Activated CD8-positive, alpha-beta memory T cell treated with anti-CD3 and anti-CD28 coated beads for 36 hours (primary cell): ENCODE measurements around the gene EID2. TPM values are rescaled to one million over a fixed set of nuclear protein-coding genes. Genes with fewer than 3 reads are reported as not detected.

Source experiments
- CTCF ChIA-PET: fragments of 350-600 bp; sonication (Branson Sonifier 250); formaldehyde crosslinking; loops from one replicate; lab custom pipeline; 2021; ENCODE audit warnings: antibody characterized with exemption; lab: Charles Lee
- POLR2A ChIA-PET: fragments of 350-600 bp; sonication (Branson Sonifier 250); formaldehyde crosslinking; loops from one replicate; lab custom pipeline; 2021; ENCODE audit warnings: antibody characterized with exemption; lab: Charles Lee
- total RNA-seq, 2 experiments: library from RNA; stranded (reverse); gene quantifications; one replicate each; pipeline ENCODE4 v1.2.3, GENCODE V29; 2021

Gene EID2
- 10 to 100 TPM; 12.9 to 13.5 TPM for total RNA-seq

DNA sequence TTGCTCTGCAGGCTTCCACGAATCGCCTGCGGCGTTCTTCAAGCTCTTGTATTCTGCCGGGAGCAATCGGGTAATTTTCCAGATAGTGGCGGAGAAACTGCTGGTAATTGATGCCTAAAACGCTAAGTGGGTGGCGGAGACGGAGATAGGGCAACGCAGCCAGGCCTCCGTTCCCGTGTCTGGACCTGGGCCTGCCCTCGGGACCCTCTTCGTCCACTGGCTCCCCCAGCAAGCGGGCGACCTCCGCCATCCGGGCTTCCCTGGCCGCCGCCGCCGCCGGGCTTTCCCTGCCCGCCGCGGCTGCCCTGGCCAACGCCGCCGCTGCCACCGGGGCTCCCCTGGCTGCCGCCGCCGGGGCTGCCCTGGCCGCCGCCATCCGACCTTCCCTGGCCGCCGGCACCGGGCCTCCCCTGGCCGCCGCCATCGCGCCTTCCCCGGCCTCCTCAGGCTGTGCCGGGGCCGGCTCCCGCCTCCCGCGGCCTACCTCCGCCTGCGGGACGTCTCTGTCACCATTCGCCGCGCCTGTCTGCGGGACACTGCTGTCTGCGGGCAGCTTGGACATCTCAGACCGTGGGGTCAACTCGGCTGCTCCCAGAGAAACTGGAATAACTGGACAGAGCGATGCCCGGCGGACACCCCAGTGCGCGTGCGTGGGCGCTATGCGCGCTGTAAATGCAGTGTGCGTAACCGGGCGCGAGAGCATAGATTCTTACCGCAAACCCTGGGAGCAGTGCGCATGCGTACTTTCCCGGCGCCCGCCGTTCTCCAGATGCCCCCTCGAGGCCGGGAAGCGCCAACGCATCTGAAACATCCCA is at the start of gene EID2:
Gene EID2 (minus strand): TSS at position 644 of the 815 bp plus-strand sequence. CDS start 82 bp downstream, at position 562.
- POLR2A ChIA-PET, result interaction anchor here (0.6 to 1.8 kb wide), 3 partner anchors 104 to 1724 kb away, joined by 3 to 7 read pairs (median 5); partner anchors contain the start of genes HNRNPUL1, MED29, PAF1 and RPS16
- CTCF ChIA-PET, result interaction anchor here (0.7 to 1.5 kb wide), 9 partner anchors 14 to 135 kb away, joined by 3 to 5 read pairs (median 3); partner anchors contain the start of genes PLEKHG2 and RPS16

DNA sequence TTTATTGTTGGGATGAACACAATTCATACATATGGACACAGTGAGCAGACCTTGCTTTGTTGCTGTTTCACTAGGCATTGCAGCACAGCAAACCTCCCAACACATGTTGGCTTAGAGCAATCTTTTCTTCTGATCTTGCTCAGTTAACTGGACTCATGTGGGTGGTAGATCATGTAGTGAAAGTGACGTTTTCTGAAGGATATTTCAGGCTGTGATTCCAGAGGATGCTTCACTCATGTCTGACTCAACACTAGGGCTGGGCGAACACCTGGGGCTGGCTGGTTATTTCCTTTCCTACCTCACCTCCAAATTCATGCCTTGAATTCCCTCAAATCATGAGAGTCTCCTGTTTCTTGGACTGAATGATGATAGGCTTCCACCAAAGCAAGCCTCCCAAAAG is 48.1 kb upstream of the EID2 start:
- POLR2A ChIA-PET, result no interaction called here
- CTCF ChIA-PET, result no interaction called here

GRCh38 chr19:39587496-39587895 is 47.5 kb upstream of the EID2 start:
- POLR2A ChIA-PET, result no interaction called here
- CTCF ChIA-PET, result no interaction called here

- POLR2A ChIA-PET, result no interaction called here
- CTCF ChIA-PET, result interaction anchor here (0.6 kb wide), 1 partner anchor 96 kb away, joined by 3 read pairs; no protein-coding TSS in a partner anchor
Observed at GRCh38 chr19:39582891-39583625, 43.1 kb upstream of the EID2 start.

DNA sequence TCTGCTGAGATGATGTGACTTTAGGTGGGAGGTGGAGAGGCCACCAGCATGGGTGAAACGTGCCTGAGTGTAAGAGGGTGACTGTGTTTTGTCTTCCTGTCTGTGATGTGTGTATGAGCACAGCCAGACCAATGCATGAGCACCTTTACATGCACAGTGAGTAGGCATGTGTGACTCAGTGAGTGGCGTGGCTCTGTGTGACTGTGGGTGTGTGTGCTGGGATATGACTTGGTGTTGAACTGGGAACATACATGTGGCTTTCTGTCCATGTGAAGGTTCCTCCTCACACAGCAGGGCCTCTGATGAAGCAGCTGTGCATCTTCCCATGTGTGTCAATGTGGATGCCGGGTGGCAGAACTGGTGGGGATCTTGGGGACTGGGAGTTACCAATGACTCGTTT is 42.5 kb upstream of the EID2 start:
- ChIA-PET CTCF (no interaction called here), POLR2A (no interaction called here)

GRCh38 chr19:39568604-39569003 is 28.6 kb upstream of the EID2 start:
- POLR2A ChIA-PET, result no interaction called here

GRCh38 chr19:39566064-39566463 is 26.1 kb upstream of the EID2 start:
- POLR2A ChIA-PET, result no interaction called here
- CTCF ChIA-PET, result no interaction called here

More at GRCh38 chr19:39568604-39569003, 28.6 kb upstream of the EID2 start:
- CTCF ChIA-PET, result interaction anchor here (0.9 kb wide), 1 partner anchor 17 kb away, joined by 3 read pairs; no protein-coding TSS in a partner anchor

DNA sequence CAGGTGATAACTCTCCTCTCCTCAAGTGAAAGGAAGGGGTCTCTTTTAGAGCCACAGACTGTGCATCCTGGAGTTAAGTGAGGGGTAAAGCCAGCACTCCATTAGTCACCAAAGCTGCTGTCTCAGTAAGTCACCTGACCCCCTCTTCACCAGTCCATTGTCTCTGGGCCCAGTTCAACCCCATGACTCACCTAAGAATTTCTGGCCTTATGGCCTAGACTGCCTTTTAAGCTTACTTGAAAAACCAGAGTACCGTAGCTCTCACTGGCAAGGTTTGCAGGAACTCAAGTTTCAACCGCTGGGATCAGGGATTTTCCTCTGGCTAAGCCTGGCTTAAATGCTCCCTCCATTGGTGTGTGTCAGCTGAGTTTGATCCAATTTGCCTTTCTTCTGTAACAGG is 23.4 kb upstream of the EID2 start:
- ChIA-PET POLR2A (no interaction called here), CTCF (no interaction called here)

DNA sequence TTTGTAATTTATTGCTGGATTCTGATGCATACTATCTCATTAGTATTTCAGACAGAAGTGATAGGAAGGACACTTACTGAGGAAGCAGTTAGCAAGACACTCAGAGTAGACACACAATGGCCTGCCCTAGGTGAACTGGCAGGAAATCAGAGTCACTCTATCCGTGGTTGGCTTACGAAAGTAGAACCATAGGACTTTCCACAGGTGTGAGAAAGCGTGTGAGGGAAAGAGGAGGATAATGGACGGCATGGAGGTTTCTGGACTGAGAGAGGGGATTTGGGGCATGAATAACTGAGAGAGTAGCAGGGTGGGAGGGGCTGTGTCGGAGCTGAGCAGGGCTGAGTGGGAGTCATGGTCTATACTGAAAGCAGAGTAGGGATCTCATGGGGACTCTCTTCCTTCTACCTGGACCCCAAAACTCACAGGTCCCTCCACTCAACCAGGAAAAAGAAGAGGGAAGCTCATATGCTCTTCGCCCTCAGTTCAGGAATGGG is 18.7 kb upstream of the EID2 start:
- ChIA-PET POLR2A (no interaction called here), CTCF (no interaction called here)

- ChIA-PET CTCF (no interaction called here), POLR2A (no interaction called here)
Observed at GRCh38 chr19:39557811-39558623, 18.1 kb upstream of the EID2 start.

DNA sequence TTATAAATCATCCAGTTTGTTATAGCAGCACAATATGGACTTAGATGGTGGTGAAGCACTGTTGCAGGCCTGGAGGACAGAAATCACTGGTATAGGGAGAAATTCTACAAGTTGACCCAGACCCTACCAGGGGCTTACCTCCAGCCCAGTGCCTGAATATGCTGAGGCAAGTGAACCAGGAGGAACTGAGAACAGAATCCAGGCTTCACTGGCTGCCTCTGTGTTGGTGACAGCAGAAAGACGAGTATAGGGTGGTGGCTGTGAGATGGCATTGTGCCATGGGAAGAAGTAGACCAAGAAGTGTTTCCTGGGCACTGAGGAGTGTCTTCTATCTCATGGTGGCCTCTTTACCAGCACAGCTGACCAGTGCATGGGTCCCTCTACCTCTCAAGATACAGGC is 15.9 kb upstream of the EID2 start:
- ChIA-PET POLR2A (no interaction called here), CTCF (no interaction called here)

GRCh38 chr19:39554701-39555311 is 14.8 kb upstream of the EID2 start:
- CTCF ChIA-PET, result interaction anchor here (4.5 kb wide), 1 partner anchor 118 kb away, joined by 36 read pairs; no protein-coding TSS in a partner anchor
- POLR2A ChIA-PET, result no interaction called here

DNA sequence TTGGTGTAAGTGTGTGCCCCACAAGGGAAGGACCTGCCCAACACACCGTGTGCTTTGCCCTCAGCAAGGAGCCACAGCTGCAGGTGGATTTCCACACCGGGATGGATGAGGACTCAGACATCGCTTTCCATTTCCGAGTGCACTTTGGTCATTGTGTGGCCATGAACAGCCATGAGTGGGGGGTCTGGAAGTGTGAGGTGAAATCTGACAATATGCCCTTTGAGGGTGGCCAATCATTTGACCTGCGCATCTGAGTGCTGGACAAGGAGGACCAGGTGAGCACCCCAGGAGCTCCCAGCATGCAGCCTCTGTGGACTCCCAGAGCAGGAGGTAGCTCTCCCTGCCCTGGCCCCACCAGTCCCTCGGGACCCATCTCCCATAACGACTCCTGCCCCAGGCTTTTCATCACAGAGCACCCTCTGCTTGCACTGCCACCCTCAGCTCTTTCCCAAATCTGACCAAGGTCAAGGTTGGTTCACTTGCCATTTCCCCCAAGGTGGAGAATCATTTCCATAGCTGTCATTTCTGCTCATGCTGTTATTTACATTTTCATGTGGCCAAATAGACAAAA is 13.2 kb upstream of the EID2 start:
- POLR2A ChIA-PET, result no interaction called here
- CTCF ChIA-PET, result interaction anchor here (4.5 kb wide), 1 partner anchor 119 kb away, joined by 36 read pairs; no protein-coding TSS in a partner anchor

DNA sequence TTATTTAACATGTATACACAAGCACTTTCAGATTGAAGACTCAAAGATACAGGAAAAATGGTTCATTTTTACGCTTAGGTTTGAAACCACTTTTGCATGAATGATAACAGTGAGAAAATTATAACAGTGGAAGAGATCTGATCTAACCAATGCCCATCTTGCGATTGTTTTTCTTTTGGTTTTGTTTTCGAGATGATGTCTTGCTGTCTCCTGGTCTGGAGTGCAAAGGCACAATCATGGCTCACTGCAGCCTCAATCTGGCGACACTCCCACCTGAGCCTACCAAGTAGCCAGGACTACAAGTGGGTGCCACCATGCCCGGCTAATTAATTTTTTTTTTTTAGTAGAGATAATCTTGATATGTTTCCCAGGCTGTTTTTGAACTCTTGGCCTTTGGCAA is 10.2 kb upstream of the EID2 start:
- ChIA-PET CTCF (interaction anchor here (1.0 to 4.5 kb wide), 2 partner anchors 95 to 122 kb away, joined by 3 to 36 read pairs; no protein-coding TSS in a partner anchor), POLR2A (no interaction called here)

GRCh38 chr19:39546599-39546998 is 6.6 kb upstream of the EID2 start:
- ChIA-PET POLR2A (no interaction called here), CTCF (interaction anchor here (1.7 to 1.8 kb wide), 2 partner anchors 43 to 125 kb away, joined by 5 to 7 read pairs; no protein-coding TSS in a partner anchor)

- ChIA-PET POLR2A (no interaction called here), CTCF (interaction anchor here (1.4 to 1.7 kb wide), 2 partner anchors 12 to 127 kb away, joined by 4 to 5 read pairs; partner anchors contain the start of gene EID2B)
Observed at GRCh38 chr19:39544911-39545310, 5.0 kb upstream of the EID2 start.

- CTCF ChIA-PET, result interaction anchor here (1.4 kb wide), 1 partner anchor 12 kb away, joined by 4 read pairs; the partner anchor contains the start of gene EID2B
- POLR2A ChIA-PET, result interaction anchor here (0.6 kb wide), 1 partner anchor 37 kb away, joined by 3 read pairs; no protein-coding TSS in a partner anchor
Observed at GRCh38 chr19:39544226-39544903, 4.4 kb upstream of the EID2 start.
